DOHH2 (cell line): Measurements from ENCODE around the gene CADPS.

Experiments
- CTCF ChIP-seq: fragments of 200-600 bp; sonication (generic); IDR thresholded peaks from one replicate; pipeline ENCODE4 v1.5.1; 2014; ENCODE audit warnings: antibody characterized with exemption, mild to moderate bottlenecking, low read depth, low read length; ENCODE audit not compliant: poor library complexity, severe bottlenecking
- EZH2phosphoT487 ChIP-seq: fragments of 200-600 bp; sonication (generic); IDR thresholded peaks from 2 replicates; pipeline ENCODE4 v1.6.1; 2017; ENCODE audit warnings: borderline replicate concordance, mild to moderate bottlenecking, antibody characterized with exemption, low read length, moderate library complexity, mixed read lengths

- TF ChIP-seq CTCF (no peak), EZH2phosphoT487 (no peak)
These were observed 287.6 kb downstream of the CADPS start for GRCh38 chr3:62587579-62588031.
